ENCODE measurements around the gene BCHE. TPM values are rescaled to one million over a fixed set of nuclear protein-coding genes. Genes with fewer than 3 reads are reported as not detected.

Gene BCHE
- polyA plus RNA-seq, 4 donors = 3.0 to 5.8 (median 3.6) TPM; not detected in 1

DNA sequence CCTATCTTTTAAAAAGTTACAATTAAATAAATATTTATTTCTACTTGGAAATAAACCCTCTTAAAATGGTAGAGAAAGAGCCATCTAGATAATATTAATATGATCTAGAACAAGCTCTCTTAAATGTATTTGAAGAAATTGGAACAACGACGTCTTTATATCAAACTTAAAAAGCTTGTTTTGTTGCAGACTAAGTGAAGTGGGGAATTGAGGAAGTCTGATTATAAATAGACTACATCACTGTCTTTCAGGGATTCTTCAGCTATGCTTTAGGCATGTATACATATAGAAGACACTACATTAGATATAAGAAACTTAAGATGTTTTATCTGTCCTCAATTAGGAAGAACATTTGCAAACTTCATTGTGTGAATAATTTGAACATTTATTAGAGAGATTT is 1.8 kb downstream of the BCHE start:
- H3K36me3 ChIP-seq (ENCODE audit: control insufficient read depth in 3 of 3, insufficient read depth in 2 of 3, low read depth in 1 of 3, low read length in 3 of 3) = no peaks in the 10 kb centered on the region
- H3K27ac ChIP-seq (ENCODE audit: low read depth in 1 of 3, low read length in 2 of 3) = no peak overlapping the region
- no peaks in the 10 kb centered on the region for H3K9me3 ChIP-seq (ENCODE audit: control insufficient read depth in 2 of 2, insufficient read depth in 1 of 2, low read depth in 1 of 2, low read length in 1 of 2)
- DNase-seq (no peak), FAIRE-seq (no peak)
- H3K4me3 ChIP-seq (ENCODE audit: low read depth in 1 of 3, low read length in 3 of 3) = no peak overlapping the region
- no peaks in the 10 kb centered on the region for H3K4me1 ChIP-seq (ENCODE audit: control insufficient read depth in 3 of 3, insufficient read depth in 2 of 3, low read depth in 1 of 3, low read length in 2 of 3)
- H3K27me3 ChIP-seq (ENCODE audit: control insufficient read depth in 3 of 3, insufficient read depth in 3 of 3, low read length in 3 of 3) = no peaks in the 10 kb centered on the region
- WGBS, 3 donors = 46 to 85% (median 76%) methylated on average over 2 of the region's 2 CpGs

DNA sequence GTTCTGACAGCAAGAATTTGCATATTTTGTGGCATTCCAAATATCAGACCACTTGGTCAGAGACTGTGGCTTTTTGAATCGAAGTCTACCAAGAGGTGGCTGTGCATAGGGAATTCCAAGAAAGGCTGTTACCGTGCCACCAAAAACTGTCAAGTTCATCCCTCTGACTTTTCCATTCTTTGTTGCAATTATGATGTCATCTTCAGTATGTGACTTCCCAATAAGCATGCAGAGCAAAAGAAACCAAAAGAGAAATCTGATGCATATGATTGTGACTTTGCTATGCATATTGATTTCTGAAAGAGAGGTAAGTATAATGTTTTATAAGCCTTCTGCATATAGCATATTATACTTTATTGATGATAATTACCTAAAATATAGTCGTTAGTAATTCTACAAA is 6.5 kb downstream of the BCHE start:
- 58 to 76% (median 67%) methylated on average over 3 of the region's 3 CpGs for WGBS, 3 donors
- Histone ChIP-seq H3K9me3 (ENCODE audit: control insufficient read depth in 2 of 2, insufficient read depth in 1 of 2, low read depth in 1 of 2, low read length in 1 of 2) (no peaks in the 10 kb centered on the region), H3K4me1 (ENCODE audit: control insufficient read depth in 3 of 3, insufficient read depth in 2 of 3, low read depth in 1 of 3, low read length in 2 of 3) (no peaks in the 10 kb centered on the region), H3K36me3 (ENCODE audit: control insufficient read depth in 3 of 3, insufficient read depth in 2 of 3, low read depth in 1 of 3, low read length in 3 of 3) (no peaks in the 10 kb centered on the region), H3K27ac (ENCODE audit: low read depth in 1 of 3, low read length in 2 of 3) (no peak overlapping the region), H3K4me3 (ENCODE audit: low read depth in 1 of 3, low read length in 3 of 3) (no peak overlapping the region), H3K27me3 (ENCODE audit: control insufficient read depth in 3 of 3, insufficient read depth in 3 of 3, low read length in 3 of 3) (no peaks in the 10 kb centered on the region)
- no peak for FAIRE-seq
- DNase-seq = no peak

DNA sequence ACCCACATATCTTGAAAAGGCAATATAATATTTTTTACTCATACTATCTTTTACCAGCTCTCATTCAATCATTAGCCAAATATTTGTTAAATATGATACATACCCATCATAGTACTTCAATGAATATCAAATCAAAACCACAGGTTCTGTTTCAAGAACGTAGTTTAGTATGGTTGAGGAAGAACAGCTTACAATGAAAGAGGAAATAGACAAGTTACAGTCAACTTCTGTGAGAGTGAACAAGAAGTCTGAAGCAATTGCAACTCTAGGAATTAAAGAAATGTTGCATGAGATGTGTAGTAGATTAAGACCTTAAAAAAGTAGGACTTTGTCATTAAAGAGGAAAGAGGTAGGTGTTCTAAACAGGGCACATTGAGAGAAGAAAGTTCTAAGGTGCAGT is 9.3 kb downstream of the BCHE start:
- 50 to 53% (median 51%) methylated on average over 1 of the region's 1 CpG for WGBS, 3 donors
- Histone ChIP-seq H3K36me3 (ENCODE audit: control insufficient read depth in 3 of 3, insufficient read depth in 2 of 3, low read depth in 1 of 3, low read length in 3 of 3) (no peaks in the 10 kb centered on the region), H3K4me3 (ENCODE audit: low read depth in 1 of 3, low read length in 3 of 3) (no peak overlapping the region), H3K27ac (ENCODE audit: low read depth in 1 of 3, low read length in 2 of 3) (no peak overlapping the region), H3K9me3 (ENCODE audit: control insufficient read depth in 2 of 2, insufficient read depth in 1 of 2, low read depth in 1 of 2, low read length in 1 of 2) (no peaks in the 10 kb centered on the region), H3K4me1 (ENCODE audit: control insufficient read depth in 3 of 3, insufficient read depth in 2 of 3, low read depth in 1 of 3, low read length in 2 of 3) (no peaks in the 10 kb centered on the region), H3K27me3 (ENCODE audit: control insufficient read depth in 3 of 3, insufficient read depth in 3 of 3, low read length in 3 of 3) (no peaks in the 10 kb centered on the region)
- FAIRE-seq (no peak), DNase-seq (no peak)

DNA sequence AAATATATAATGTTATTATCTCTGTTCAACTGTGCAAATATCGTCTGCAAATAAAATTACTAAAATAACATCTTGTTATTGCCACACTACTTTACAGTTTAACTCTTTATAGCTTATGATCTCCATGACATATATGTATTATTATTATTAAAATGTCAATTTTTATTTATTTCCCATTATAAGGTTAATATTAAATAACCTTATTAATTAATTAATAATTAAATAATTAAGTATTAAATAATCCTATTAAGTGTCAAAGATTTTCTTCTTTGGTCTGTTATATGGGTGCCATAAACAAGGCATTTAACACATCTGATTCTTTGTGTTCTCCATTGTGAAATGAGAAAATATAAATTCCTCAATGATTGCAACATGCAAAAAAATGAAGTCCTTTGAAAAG is 10.0 kb downstream of the BCHE start:
- Histone ChIP-seq H3K4me3 (ENCODE audit: low read depth in 1 of 3, low read length in 3 of 3) (no peak overlapping the region), H3K4me1 (ENCODE audit: control insufficient read depth in 3 of 3, insufficient read depth in 2 of 3, low read depth in 1 of 3, low read length in 2 of 3) (no peaks in the 10 kb centered on the region), H3K27me3 (ENCODE audit: control insufficient read depth in 3 of 3, insufficient read depth in 3 of 3, low read length in 3 of 3) (no peaks in the 10 kb centered on the region), H3K9me3 (ENCODE audit: control insufficient read depth in 2 of 2, insufficient read depth in 1 of 2, low read depth in 1 of 2, low read length in 1 of 2) (no peaks in the 10 kb centered on the region), H3K27ac (ENCODE audit: low read depth in 1 of 3, low read length in 2 of 3) (no peak overlapping the region), H3K36me3 (ENCODE audit: control insufficient read depth in 3 of 3, insufficient read depth in 2 of 3, low read depth in 1 of 3, low read length in 3 of 3) (no peaks in the 10 kb centered on the region)
- FAIRE-seq = peak; percentile 65
- DNase-seq = no peak
- 36 to 73% (median 43%) methylated on average over 1 of the region's 1 CpG for WGBS, 3 donors

DNA sequence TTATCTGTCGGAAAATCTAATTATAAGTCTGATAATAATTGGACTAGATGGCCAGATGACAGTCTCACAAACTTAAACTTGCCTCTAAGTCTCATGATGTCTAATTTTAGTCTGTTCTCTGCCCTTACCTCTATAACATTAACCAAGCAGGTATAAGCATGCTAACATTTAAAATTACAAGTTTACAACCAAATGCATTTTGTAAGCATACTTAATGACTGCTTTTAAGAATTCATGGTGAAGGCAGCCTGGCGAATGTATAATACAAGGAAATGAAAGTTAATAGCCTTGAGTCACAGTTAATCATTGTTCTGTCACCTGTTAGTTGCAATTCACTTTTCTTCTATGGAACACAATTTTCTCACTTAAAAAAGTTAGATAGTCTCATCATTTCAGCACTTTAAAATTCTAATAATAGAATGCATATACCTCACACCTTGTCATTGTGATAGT is 16.5 kb downstream of the BCHE start:
- DNase-seq (no peak), FAIRE-seq (no peak)
- H3K36me3 ChIP-seq (ENCODE audit: control insufficient read depth in 3 of 3, insufficient read depth in 2 of 3, low read depth in 1 of 3, low read length in 3 of 3) = no peaks in the 10 kb centered on the region
- WGBS, 3 donors = 6 to 28% (median 14%) methylated on average over 2 of the region's 2 CpGs
- no peaks in the 10 kb centered on the region for H3K9me3 ChIP-seq (ENCODE audit: control insufficient read depth in 2 of 2, insufficient read depth in 1 of 2, low read depth in 1 of 2, low read length in 1 of 2)
- no peak overlapping the region for H3K4me3 ChIP-seq (ENCODE audit: low read depth in 1 of 3, low read length in 3 of 3)
- H3K27me3 ChIP-seq (ENCODE audit: control insufficient read depth in 3 of 3, insufficient read depth in 3 of 3, low read length in 3 of 3) = no peaks in the 10 kb centered on the region
- H3K4me1 ChIP-seq (ENCODE audit: control insufficient read depth in 3 of 3, insufficient read depth in 2 of 3, low read depth in 1 of 3, low read length in 2 of 3) = no peaks in the 10 kb centered on the region
- H3K27ac ChIP-seq (ENCODE audit: low read depth in 1 of 3, low read length in 2 of 3) = no peak overlapping the region

DNA sequence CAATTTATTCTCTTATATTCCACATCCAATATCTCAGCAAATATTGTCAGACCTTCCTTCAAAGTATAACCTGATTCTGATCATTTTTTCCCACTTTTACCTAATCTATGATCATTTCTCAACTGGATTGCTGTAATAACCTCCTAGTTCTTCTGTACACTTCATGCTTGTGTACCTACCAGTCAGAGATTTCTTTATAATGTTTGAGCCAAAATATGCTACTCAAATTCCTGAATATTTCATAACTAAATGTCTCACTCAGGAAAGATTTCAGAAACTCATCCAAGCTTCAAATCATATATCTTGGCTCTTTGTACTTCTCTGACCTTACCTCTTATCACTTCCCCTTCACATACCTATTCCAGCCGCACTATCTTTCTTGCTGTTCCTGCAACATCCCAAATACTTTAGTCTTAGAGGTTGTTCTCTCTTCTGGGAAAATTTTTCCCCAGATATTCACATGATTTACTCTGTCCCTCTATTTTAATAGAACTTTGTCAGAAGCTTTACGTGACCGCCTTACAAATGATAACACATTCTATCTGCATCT is 20.0 kb downstream of the BCHE start:
- H3K4me1 ChIP-seq (ENCODE audit: control insufficient read depth in 3 of 3, insufficient read depth in 2 of 3, low read depth in 1 of 3, low read length in 2 of 3) = no peaks in the 10 kb centered on the region
- FAIRE-seq (no peak), DNase-seq (no peak)
- no peaks in the 10 kb centered on the region for H3K36me3 ChIP-seq (ENCODE audit: control insufficient read depth in 3 of 3, insufficient read depth in 2 of 3, low read depth in 1 of 3, low read length in 3 of 3)
- 91 to 95% (median 92%) methylated on average over 3 of the region's 3 CpGs for WGBS, 3 donors
- no peaks in the 10 kb centered on the region for H3K27me3 ChIP-seq (ENCODE audit: control insufficient read depth in 3 of 3, insufficient read depth in 3 of 3, low read length in 3 of 3)
- H3K4me3 ChIP-seq (ENCODE audit: low read depth in 1 of 3, low read length in 3 of 3) = no peak overlapping the region
- H3K9me3 ChIP-seq (ENCODE audit: control insufficient read depth in 2 of 2, insufficient read depth in 1 of 2, low read depth in 1 of 2, low read length in 1 of 2) = no peaks in the 10 kb centered on the region
- no peak overlapping the region for H3K27ac ChIP-seq (ENCODE audit: low read depth in 1 of 3, low read length in 2 of 3)

DNA sequence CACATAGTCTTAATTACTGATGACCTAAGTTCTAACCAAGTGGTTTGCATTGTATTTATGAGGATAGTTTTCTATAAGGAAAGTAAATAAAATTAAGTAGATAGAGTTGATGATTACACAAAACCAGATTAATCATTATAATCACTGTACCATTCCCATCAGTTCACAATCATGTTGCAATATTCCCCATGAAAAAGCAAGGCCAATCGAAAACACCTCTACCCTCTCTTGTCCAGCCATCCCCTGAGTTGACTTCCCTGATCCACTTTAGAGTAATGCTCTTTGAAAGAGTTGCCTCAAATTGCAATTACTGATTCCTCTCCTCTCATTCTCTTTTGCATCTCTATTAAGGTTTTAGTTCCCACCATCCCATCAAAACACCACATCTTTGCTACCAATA is 21.0 kb downstream of the BCHE start:
- Histone ChIP-seq H3K27ac (ENCODE audit: low read depth in 1 of 3, low read length in 2 of 3) (no peak overlapping the region), H3K36me3 (ENCODE audit: control insufficient read depth in 3 of 3, insufficient read depth in 2 of 3, low read depth in 1 of 3, low read length in 3 of 3) (no peaks in the 10 kb centered on the region), H3K27me3 (ENCODE audit: control insufficient read depth in 3 of 3, insufficient read depth in 3 of 3, low read length in 3 of 3) (no peaks in the 10 kb centered on the region), H3K4me1 (ENCODE audit: control insufficient read depth in 3 of 3, insufficient read depth in 2 of 3, low read depth in 1 of 3, low read length in 2 of 3) (no peaks in the 10 kb centered on the region), H3K4me3 (ENCODE audit: low read depth in 1 of 3, low read length in 3 of 3) (no peak overlapping the region), H3K9me3 (ENCODE audit: control insufficient read depth in 2 of 2, insufficient read depth in 1 of 2, low read depth in 1 of 2, low read length in 1 of 2) (no peaks in the 10 kb centered on the region)
- DNase-seq (no peak), FAIRE-seq (no peak)
- 65 to 81% (median 68%) methylated on average over 1 of the region's 1 CpG for WGBS, 3 donors

DNA sequence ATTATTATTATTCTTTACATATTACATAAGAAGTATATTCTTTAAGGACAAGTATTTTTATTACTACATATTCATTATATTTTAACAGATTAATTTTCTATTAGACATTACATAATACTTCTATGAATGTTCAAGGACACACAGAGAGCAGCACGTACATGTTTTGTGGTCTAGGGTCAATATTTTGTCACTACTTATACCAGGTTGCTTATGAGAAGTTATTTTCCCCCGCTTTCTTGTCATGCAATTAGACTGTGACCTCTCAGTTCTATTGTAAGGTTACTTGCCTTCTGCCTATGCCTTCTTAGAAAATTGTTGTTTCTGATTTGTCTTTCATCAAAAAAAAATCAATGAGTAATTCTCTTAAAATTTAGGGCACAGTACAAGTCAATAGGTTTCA is 21.5 kb downstream of the BCHE start:
- no peaks in the 10 kb centered on the region for H3K36me3 ChIP-seq (ENCODE audit: control insufficient read depth in 3 of 3, insufficient read depth in 2 of 3, low read depth in 1 of 3, low read length in 3 of 3)
- 62 to 84% (median 64%) methylated on average over 2 of the region's 2 CpGs for WGBS, 3 donors
- no peaks in the 10 kb centered on the region for H3K9me3 ChIP-seq (ENCODE audit: control insufficient read depth in 2 of 2, insufficient read depth in 1 of 2, low read depth in 1 of 2, low read length in 1 of 2)
- H3K27ac ChIP-seq (ENCODE audit: low read depth in 1 of 3, low read length in 2 of 3) = no peak overlapping the region
- H3K4me1 ChIP-seq (ENCODE audit: control insufficient read depth in 3 of 3, insufficient read depth in 2 of 3, low read depth in 1 of 3, low read length in 2 of 3) = no peaks in the 10 kb centered on the region
- no peak overlapping the region for H3K4me3 ChIP-seq (ENCODE audit: low read depth in 1 of 3, low read length in 3 of 3)
- no peak for FAIRE-seq
- H3K27me3 ChIP-seq (ENCODE audit: control insufficient read depth in 3 of 3, insufficient read depth in 3 of 3, low read length in 3 of 3) = no peaks in the 10 kb centered on the region
- DNase-seq = no peak

DNA sequence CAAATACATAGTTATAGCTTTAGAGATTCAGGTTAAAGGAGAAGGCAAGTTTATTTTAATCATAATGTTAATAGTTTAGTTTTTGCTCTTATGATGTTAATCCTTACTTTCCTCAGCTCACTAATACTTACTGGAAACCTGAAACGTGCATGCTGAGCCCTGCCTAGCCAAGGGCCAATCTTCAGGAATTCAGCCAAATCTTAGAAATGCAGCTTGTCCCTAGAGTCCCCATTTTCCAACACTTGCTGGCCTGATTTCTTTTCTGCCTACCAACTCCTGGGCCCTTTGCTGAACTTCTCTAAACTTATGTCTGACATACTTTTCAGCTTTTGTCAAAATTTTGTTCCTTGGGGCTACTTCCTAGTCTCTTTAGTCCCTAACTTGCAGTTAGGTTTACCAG is 22.8 kb downstream of the BCHE start:
- Histone ChIP-seq H3K36me3 (ENCODE audit: control insufficient read depth in 3 of 3, insufficient read depth in 2 of 3, low read depth in 1 of 3, low read length in 3 of 3) (no peaks in the 10 kb centered on the region), H3K4me1 (ENCODE audit: control insufficient read depth in 3 of 3, insufficient read depth in 2 of 3, low read depth in 1 of 3, low read length in 2 of 3) (no peaks in the 10 kb centered on the region), H3K27me3 (ENCODE audit: control insufficient read depth in 3 of 3, insufficient read depth in 3 of 3, low read length in 3 of 3) (no peaks in the 10 kb centered on the region), H3K27ac (ENCODE audit: low read depth in 1 of 3, low read length in 2 of 3) (no peak overlapping the region), H3K4me3 (ENCODE audit: low read depth in 1 of 3, low read length in 3 of 3) (no peak overlapping the region), H3K9me3 (ENCODE audit: control insufficient read depth in 2 of 2, insufficient read depth in 1 of 2, low read depth in 1 of 2, low read length in 1 of 2) (no peaks in the 10 kb centered on the region)
- DNase-seq = no peak
- FAIRE-seq = no peak
- 19 to 29% (median 24%) methylated on average over 1 of the region's 1 CpG for WGBS, 3 donors
